OCI-LY1 (cell line): Measurements from ENCODE around the gene KLK1.

Experiments
- H2AFZ ChIP-seq: fragments of 200-600 bp; sonication (generic), shearing (Covaris generic); 2 replicates; pipeline ENCODE4 v1.6.0; 2014; ENCODE audit warnings: antibody characterized with exemption, mild to moderate bottlenecking, low read length
- H3F3A ChIP-seq: fragments of 200-600 bp; sonication (generic), shearing (Covaris generic); 2 replicates; pipeline ENCODE4 v1.6.0; 2014; ENCODE audit warnings: mild to moderate bottlenecking, antibody characterized with exemption, low read length, moderate library complexity; ENCODE audit not compliant: insufficient read depth
- H3K27ac ChIP-seq: fragments of 200-600 bp; sonication (generic); 2 replicates; pipeline ENCODE4 v1.5.1; 2014; ENCODE audit warnings: low read length, mixed run types, mild to moderate bottlenecking, low read depth; ENCODE audit not compliant: poor library complexity, severe bottlenecking
- H3K27me3 ChIP-seq: fragments of 200-600 bp; sonication (generic); 2 replicates; pipeline ENCODE4 v1.6.0; 2014; ENCODE audit warnings: antibody characterized with exemption, mild to moderate bottlenecking, low read length, moderate library complexity; ENCODE audit not compliant: insufficient read depth
- H3K36me3 ChIP-seq: fragments of 200-600 bp; sonication (generic); 2 replicates; pipeline ENCODE4 v1.6.1; 2014; ENCODE audit warnings: mild to moderate bottlenecking, antibody characterized with exemption, low read length, moderate library complexity, mixed read lengths; ENCODE audit not compliant: insufficient read depth
- H3K4me1 ChIP-seq: fragments of 200-600 bp; sonication (generic); 2 replicates; pipeline ENCODE4 v1.5.1; 2014; ENCODE audit warnings: mild to moderate bottlenecking, low read length, moderate library complexity; ENCODE audit not compliant: insufficient read depth, severe bottlenecking
- H3K4me2 ChIP-seq: fragments of 200-600 bp; sonication (generic), shearing (Covaris generic); 2 replicates; pipeline ENCODE4 v1.6.1; 2014; ENCODE audit warnings: low read length
- H3K4me3 ChIP-seq: fragments of 200-600 bp; sonication (generic); 2 replicates; pipeline ENCODE4 v1.5.1; 2014; ENCODE audit warnings: low read length, low read depth, mild to moderate bottlenecking, mixed read lengths; ENCODE audit not compliant: poor library complexity, severe bottlenecking
- H3K79me2 ChIP-seq: fragments of 200-600 bp; shearing (Covaris generic); 2 replicates; pipeline ENCODE4 v1.6.1; 2016; ENCODE audit warnings: mixed run types, low read length, mixed read lengths; ENCODE audit not compliant: insufficient read depth
- H3K9ac ChIP-seq: fragments of 200-600 bp; sonication (generic), shearing (Covaris generic); 2 replicates; pipeline ENCODE4 v1.6.1; 2014; ENCODE audit warnings: mild to moderate bottlenecking, low read length, mixed read lengths
- H3K9me2 ChIP-seq: fragments of 200-600 bp; sonication (generic), shearing (Covaris generic); 2 replicates; pipeline ENCODE4 v1.6.1; 2014; ENCODE audit warnings: low read depth, mild to moderate bottlenecking, low read length, mixed read lengths
- H3K9me3 ChIP-seq: fragments of 200-600 bp; shearing (Covaris generic); 2 replicates; pipeline ENCODE4 v1.6.1; 2014; ENCODE audit warnings: low read length, mixed read lengths
- H4K20me1 ChIP-seq: fragments of 200-600 bp; sonication (generic), shearing (Covaris generic); 2 replicates; pipeline ENCODE4 v1.6.0; 2016; ENCODE audit warnings: mild to moderate bottlenecking, low read length; ENCODE audit not compliant: insufficient read depth
- EZH2 ChIP-seq: fragments of 200-600 bp; sonication (generic), shearing (Covaris generic); IDR thresholded peaks from 2 replicates; pipeline ENCODE4 v1.8.0; 2017; ENCODE audit warnings: borderline replicate concordance, mixed run types, mild to moderate bottlenecking, antibody characterized with exemption, low read length, moderate library complexity, mixed read lengths
- TF ChIP-seq, protein P1 (sequence below): fragments of 200-600 bp; sonication (generic), shearing (Covaris generic); IDR thresholded peaks from 2 replicates; pipeline ENCODE4 v1.5.1; 2017; ENCODE audit warnings: mild to moderate bottlenecking, antibody characterized with exemption, low read length, moderate library complexity, mixed read lengths

KLK1 gene

DNA sequence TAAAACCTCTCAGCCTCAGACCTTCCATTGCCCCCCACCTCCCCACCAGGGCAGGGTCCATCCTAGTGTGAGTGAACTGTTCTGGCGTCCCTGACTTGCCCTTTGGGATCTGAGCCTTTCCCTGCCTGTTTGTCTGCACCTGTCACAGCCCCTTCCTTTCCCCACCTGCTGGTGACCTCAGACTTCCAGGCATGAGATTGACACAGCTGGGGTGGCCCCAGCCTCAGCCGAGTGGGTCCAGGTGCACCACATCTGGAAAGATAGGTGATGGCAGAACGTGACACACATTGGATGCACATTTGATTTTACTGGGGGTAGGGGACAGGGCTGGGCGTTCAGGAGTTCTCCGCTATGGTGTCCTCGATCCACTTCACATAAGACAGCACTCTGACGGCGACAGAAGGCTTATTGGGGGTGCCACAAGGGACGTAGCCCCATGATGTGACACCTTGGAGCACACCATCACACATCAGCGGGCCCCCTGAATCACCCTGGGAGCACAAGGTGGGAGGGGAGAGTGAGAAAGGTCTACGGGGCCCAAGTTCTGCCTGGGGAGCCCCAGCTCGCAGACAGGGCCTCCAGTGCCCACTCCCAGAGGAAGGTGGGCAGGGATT, 4.6 kb downstream of the KLK1 start:
- no peak for TF ChIP-seq EZH2
- TF ChIP-seq, protein P1, sequence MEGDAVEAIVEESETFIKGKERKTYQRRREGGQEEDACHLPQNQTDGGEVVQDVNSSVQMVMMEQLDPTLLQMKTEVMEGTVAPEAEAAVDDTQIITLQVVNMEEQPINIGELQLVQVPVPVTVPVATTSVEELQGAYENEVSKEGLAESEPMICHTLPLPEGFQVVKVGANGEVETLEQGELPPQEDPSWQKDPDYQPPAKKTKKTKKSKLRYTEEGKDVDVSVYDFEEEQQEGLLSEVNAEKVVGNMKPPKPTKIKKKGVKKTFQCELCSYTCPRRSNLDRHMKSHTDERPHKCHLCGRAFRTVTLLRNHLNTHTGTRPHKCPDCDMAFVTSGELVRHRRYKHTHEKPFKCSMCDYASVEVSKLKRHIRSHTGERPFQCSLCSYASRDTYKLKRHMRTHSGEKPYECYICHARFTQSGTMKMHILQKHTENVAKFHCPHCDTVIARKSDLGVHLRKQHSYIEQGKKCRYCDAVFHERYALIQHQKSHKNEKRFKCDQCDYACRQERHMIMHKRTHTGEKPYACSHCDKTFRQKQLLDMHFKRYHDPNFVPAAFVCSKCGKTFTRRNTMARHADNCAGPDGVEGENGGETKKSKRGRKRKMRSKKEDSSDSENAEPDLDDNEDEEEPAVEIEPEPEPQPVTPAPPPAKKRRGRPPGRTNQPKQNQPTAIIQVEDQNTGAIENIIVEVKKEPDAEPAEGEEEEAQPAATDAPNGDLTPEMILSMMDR = no peak
- Histone ChIP-seq H3K9ac (no peak overlapping the region), H3F3A (no peaks in the 10 kb centered on the region), H3K79me2 (no peaks in the 10 kb centered on the region), H3K4me3 (no peak overlapping the region), H3K9me3 (no peaks in the 10 kb centered on the region), H3K27ac (no peak overlapping the region), H3K4me2 (no peak overlapping the region), H3K27me3 (peaks cover 5% of the 10 kb centered on the region; the same call in 1 of the 2 replicates), H4K20me1 (no peaks in the 10 kb centered on the region), H3K9me2 (no peaks in the 10 kb centered on the region), H3K4me1 (peaks cover 12% of the 10 kb centered on the region), H3K36me3 (no peaks in the 10 kb centered on the region), H2AFZ (no peak overlapping the region)

DNA sequence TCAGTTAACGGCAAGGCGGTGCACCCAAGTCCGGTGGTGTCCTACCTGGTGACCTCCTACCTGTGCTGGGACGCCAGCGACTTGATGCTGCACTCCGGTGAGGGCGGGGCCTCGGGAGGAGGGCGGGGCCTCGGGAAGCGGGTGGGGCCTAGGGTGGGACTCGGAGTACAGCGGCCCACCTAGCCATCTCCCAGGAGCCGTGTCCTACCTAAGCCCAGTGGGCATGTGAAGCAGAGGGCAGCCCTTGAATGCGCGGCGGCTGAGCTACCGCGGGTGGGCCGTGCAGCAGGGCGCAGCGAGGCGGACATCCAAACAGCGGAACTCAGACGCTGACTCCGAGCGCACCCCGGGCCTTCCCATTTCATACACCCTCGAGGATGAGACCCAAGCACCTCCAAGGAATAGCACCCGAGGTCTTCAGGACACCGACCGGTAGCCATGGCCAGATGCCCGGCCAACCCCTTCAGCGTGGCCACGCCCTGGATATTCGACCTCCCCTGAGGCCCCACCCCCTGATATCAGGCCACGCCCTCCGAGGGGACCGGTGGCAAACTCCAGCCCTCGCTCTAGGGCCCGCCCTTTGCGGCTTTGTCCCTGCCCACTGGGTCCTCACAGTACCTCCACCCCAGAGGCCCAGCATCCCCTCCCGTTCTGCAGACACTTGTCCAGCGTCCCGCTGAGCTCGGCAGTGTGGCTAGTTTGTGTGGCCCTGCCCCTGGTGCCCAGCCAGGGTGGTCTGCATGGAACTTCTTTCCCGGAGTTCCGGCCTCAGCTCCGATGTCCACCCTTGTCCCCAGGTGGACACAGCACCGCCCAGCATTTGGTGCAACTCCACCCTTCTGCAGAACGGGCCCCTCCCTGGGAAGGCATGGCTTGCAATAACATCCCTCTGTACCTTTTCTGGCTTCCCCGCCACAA, 5.4 kb downstream of the KLK1 start:
- Histone ChIP-seq H3K79me2 (no peaks in the 10 kb centered on the region), H3F3A (no peaks in the 10 kb centered on the region), H4K20me1 (no peaks in the 10 kb centered on the region), H3K9me2 (no peaks in the 10 kb centered on the region), H2AFZ (no peak overlapping the region), H3K27ac (no peak overlapping the region), H3K9me3 (no peaks in the 10 kb centered on the region), H3K4me2 (peak overlapping the region; percentile 76), H3K27me3 (peaks cover 5% of the 10 kb centered on the region; the same call in 1 of the 2 replicates), H3K9ac (peak overlapping the region; percentile 48; the same call in 1 of the 2 replicates), H3K4me1 (peaks cover 12% of the 10 kb centered on the region), H3K4me3 (peak overlapping the region; percentile 66), H3K36me3 (no peaks in the 10 kb centered on the region)
- TF ChIP-seq, protein P1 = no peak
- TF ChIP-seq EZH2 = no peak

- no peak overlapping the region for H3K4me2 ChIP-seq
- no peaks in the 10 kb centered on the region for H3K9me3 ChIP-seq
- no peaks in the 10 kb centered on the region for H3K9me2 ChIP-seq
- H3F3A ChIP-seq = no peaks in the 10 kb centered on the region
- TF ChIP-seq, protein P1 = no peak
- no peak for TF ChIP-seq EZH2
- H3K27ac ChIP-seq = no peak overlapping the region
- H3K4me3 ChIP-seq = no peak overlapping the region
- no peaks in the 10 kb centered on the region for H3K79me2 ChIP-seq
- H4K20me1 ChIP-seq = no peaks in the 10 kb centered on the region
- H3K4me1 ChIP-seq = peaks cover 5% of the 10 kb centered on the region
- no peak overlapping the region for H3K9ac ChIP-seq
- no peak overlapping the region for H2AFZ ChIP-seq
- peaks cover 5% of the 10 kb centered on the region; the same call in 1 of the 2 replicates for H3K27me3 ChIP-seq
- no peaks in the 10 kb centered on the region for H3K36me3 ChIP-seq
Observed at GRCh38 chr19:50815439-50815838, 8.1 kb downstream of the KLK1 start.
